ENCODE measurements around the gene DEPP1. TPM values are rescaled to one million over a fixed set of nuclear protein-coding genes. Genes with fewer than 3 reads are reported as not detected.

DEPP1 gene
- total RNA-seq, 1 donor from 2014 or later, result 16.6 TPM

DNA sequence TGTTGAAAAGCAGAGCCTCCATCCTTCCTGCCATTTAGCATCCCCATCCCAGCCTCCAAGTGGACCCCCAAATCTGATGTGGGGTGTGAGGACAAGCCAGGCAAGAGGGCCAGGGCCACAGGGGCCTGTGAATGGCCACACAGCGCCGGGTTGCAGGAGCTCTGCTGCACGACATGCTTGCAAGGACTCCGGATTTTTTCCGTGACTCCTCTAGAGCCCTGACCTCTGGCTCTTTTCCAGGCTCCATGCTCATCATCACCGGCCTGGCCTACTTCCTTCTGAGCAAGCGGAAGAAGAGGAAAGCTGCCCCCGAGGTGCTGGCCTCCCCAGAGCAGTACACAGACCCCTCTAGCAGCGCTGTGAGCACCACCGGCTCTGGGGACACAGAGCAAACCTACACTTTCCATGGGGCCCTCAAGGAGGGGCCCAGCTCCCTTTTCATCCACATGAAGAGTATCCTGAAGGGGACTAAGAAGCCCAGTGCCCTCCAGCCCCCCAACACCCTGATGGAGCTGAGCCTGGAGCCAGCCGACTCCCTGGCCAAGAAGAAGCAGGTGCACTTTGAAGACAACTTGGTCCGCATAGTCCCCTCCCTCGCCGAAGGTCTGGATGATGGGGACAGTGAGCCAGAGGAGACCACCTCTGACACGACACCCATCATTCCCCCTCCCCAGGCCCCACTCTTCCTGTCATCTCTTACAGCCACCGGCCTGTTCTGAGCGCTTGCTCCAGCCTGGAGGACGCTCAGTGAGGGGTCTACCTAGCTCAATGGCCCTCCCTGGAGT, 44.0 kb downstream of the DEPP1 start:
- Mint-ChIP-seq H3K4me1 (ENCODE audit: low read depth) (peaks cover 6% of the 10 kb centered on the region), H3K27me3 (peaks cover 8% of the 10 kb centered on the region), H3K36me3 (ENCODE audit: insufficient read depth) (peaks cover 3% of the 10 kb centered on the region), H3K9me3 (ENCODE audit: low read depth) (peaks cover 6% of the 10 kb centered on the region), H3K27ac (no peak overlapping the region), H3K4me3 (ENCODE audit: low read depth) (no peak overlapping the region)
- DNase-seq (ENCODE audit: low spot score, unreplicated experiment), result no peak
- TF ChIP-seq, protein P1, sequence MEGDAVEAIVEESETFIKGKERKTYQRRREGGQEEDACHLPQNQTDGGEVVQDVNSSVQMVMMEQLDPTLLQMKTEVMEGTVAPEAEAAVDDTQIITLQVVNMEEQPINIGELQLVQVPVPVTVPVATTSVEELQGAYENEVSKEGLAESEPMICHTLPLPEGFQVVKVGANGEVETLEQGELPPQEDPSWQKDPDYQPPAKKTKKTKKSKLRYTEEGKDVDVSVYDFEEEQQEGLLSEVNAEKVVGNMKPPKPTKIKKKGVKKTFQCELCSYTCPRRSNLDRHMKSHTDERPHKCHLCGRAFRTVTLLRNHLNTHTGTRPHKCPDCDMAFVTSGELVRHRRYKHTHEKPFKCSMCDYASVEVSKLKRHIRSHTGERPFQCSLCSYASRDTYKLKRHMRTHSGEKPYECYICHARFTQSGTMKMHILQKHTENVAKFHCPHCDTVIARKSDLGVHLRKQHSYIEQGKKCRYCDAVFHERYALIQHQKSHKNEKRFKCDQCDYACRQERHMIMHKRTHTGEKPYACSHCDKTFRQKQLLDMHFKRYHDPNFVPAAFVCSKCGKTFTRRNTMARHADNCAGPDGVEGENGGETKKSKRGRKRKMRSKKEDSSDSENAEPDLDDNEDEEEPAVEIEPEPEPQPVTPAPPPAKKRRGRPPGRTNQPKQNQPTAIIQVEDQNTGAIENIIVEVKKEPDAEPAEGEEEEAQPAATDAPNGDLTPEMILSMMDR (IDR thresholded peaks at IDR 0.05; ENCODE audit: unreplicated experiment), result no peak

DNA sequence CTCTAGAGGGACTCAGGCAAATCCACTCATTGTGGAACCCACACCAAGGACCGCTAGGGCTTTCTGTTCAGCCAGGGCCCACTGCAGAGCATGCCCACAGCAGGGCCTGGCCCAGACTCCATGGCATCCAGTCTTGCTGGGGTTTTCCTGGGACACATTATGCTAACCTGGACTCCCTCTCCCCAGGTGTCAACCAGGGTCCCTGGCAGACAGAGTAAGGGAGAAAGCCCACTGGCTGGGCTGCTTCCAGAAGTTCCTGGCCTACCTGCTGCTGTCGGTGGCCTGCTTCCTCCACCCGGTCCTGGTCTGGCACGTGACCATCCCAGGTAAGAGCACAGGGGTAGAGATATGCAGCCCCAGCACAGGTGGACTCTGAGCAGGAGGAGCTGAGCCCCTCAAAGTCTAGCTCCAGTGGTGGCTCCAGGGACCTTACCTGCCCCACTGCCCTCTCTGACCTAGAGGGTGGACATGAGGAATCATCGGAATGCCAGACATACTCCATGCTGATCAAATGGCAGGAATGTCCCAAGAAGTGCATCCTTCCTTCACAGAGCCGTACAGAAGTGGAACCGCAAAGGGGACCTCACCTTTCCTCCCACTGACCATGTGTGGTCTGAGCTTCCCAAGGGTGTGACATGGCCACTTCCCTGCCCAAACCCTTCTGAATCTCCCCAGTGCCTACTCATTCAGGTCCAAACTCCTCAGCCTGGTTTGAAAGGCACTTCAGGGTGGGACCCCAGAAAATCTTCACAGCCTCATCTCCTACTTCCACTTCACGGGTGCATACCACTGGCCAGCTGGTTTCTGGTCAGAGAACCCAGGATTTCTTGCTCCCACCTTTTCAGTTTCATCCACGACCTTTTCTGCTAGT, 44.9 kb downstream of the DEPP1 start:
- peaks cover 6% of the 10 kb centered on the region for H3K4me1 Mint-ChIP-seq (ENCODE audit: low read depth)
- peaks cover 2% of the 10 kb centered on the region for H3K36me3 Mint-ChIP-seq (ENCODE audit: insufficient read depth)
- no peak overlapping the region for H3K27ac Mint-ChIP-seq
- H3K27me3 Mint-ChIP-seq, result peaks cover 11% of the 10 kb centered on the region
- TF ChIP-seq, protein P1 (IDR thresholded peaks at IDR 0.05; ENCODE audit: unreplicated experiment), result no peak
- H3K9me3 Mint-ChIP-seq (ENCODE audit: low read depth), result peaks cover 3% of the 10 kb centered on the region
- no peak overlapping the region for H3K4me3 Mint-ChIP-seq (ENCODE audit: low read depth)
- DNase-seq (ENCODE audit: low spot score, unreplicated experiment), result no peak

DNA sequence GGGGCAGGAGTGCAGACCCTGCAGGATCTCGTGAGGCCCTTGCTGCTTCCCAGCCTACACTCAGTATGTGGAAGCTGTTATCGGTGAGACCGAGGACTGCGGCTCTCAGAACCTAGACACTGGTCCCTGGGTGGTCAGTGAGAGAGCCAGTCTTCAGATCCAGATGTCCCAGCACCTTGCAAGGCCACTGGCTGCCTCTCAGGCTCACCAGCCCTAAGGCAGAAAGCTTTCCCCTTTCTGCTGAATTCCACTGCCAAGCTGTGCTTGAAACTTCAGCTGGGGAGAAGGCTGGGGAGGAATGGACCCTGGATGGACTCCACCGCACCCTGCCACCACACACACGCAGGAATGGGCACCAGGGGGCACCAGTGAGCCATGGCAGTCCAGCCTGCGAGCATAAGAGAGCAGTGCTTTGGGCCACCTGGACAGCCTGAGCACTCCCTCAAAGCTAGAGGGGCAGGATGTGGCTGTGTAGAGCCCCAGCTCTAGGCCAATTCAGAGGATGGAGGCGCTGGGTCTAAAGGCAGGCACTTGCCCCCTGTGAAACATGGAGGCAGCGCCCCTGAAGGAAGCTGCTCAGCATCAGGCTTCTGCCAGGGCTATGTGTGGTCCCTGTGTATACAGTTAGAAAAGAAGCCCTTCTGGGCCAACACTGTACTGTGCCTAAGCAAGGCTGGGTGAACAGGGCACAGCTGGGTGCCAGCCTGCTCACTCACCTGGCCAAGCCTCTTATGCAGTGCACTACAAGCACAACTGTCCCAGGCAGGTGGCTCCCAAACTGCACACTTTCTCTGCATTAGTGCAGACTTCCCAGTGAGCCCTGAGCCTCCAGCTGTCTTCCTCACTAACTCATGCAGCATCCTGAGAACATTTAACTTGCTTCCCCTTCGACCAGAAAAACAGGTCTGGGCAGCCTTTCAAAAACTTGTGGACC, 45.8 kb downstream of the DEPP1 start:
- peak; percentile 93 for DNase-seq (ENCODE audit: low spot score, unreplicated experiment)
- TF ChIP-seq, protein P1 (IDR thresholded peaks at IDR 0.05; ENCODE audit: unreplicated experiment), result peak; percentile 93
- Mint-ChIP-seq H3K9me3 (ENCODE audit: low read depth) (no peaks in the 10 kb centered on the region), H3K4me1 (ENCODE audit: low read depth) (peaks cover 6% of the 10 kb centered on the region), H3K36me3 (ENCODE audit: insufficient read depth) (no peaks in the 10 kb centered on the region), H3K27ac (no peak overlapping the region), H3K4me3 (ENCODE audit: low read depth) (no peak overlapping the region), H3K27me3 (peaks cover 19% of the 10 kb centered on the region)

DNA sequence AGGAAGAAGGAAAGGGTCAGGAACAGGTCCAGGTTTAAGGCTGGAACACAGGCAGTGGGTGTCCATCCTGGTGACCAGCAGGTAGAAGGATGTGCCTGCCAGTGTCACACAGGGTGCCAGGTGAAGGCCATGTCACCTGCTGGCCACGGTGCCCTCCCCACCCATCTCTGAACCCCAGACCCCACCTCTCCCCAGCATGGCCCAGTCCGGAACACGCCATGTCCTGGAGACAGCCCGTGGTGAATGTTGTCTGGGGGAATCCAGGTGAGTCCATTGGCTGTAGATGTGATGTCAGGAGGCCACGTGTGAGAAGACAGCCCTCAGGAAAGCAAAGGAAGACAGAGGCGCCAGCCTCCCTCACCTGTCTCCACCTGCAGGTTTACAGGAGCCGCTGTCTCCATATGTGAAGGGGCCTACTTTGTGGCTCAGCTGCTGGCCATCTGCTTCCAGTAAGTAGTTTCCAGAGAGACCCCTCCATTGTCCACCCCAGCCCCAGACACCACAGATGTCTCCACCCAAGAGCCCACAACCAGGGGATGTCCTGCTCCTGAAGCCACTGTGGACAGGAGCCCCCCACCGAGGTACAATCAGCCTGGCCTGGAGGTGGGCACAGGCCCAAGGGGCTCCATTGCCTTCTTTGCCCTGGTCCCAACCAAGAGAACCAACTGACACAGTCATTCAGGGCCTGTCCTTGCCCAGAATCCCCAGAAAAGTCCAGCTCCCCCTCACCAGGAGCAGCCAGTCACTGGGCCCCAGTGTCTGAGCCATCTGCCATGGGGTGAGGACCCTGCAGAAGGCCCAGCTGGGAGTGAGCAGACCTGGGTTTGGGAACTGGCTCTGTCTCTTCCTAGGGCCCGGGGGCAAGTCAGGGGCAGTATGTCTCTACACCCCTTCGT, 46.7 kb downstream of the DEPP1 start:
- TF ChIP-seq, protein P1 (IDR thresholded peaks at IDR 0.05; ENCODE audit: unreplicated experiment), result no peak
- no peak for DNase-seq (ENCODE audit: low spot score, unreplicated experiment)
- peaks cover 20% of the 10 kb centered on the region for H3K27me3 Mint-ChIP-seq
- H3K9me3 Mint-ChIP-seq (ENCODE audit: low read depth), result no peaks in the 10 kb centered on the region
- peaks cover 6% of the 10 kb centered on the region for H3K4me1 Mint-ChIP-seq (ENCODE audit: low read depth)
- no peak overlapping the region for H3K27ac Mint-ChIP-seq
- no peak overlapping the region for H3K4me3 Mint-ChIP-seq (ENCODE audit: low read depth)
- no peaks in the 10 kb centered on the region for H3K36me3 Mint-ChIP-seq (ENCODE audit: insufficient read depth)

Measured in progenitor cell of endocrine pancreas (in vitro differentiated cells).